Left lobe of liver (tissue), 1 donor: ENCODE data around the gene GP2. TPM values are rescaled to one million over a fixed set of nuclear protein-coding genes. Genes with fewer than 3 reads are reported as not detected.

Source experiments
- total RNA-seq: library from RNA; stranded (reverse); gene quantifications from one replicate; pipeline ENCODE4 v1.2.1, GENCODE V29; 2021
- donor health status: DM: no; HTN: yes; CAD: no.

Gene GP2
- total RNA-seq, 1 donor from 2014 or later, result 11.8 TPM

Other genes starting within 250 kb of the GP2 start
- gene UMOD, start 25.2 kb upstream of the GP2 start, total RNA-seq, result not detected
- not detected for gene PDILT, start 77.2 kb upstream of the GP2 start, total RNA-seq
- gene ACSM5, start 82.0 kb upstream of the GP2 start, total RNA-seq, result 228 TPM
- 359 TPM for gene ACSM2A, start 124.0 kb upstream of the GP2 start, total RNA-seq
- 535 TPM for gene ACSM2B, start 248.9 kb upstream of the GP2 start, total RNA-seq